Spleen (tissue), 7 donors: ENCODE measurements around the gene TRPM5.

Experiments
- POLR2A ChIP-seq, 3 donors: fragments of 450-650 bp; IDR thresholded peaks; one replicate each; pipeline ENCODE4 v1.5.1; 2017; ENCODE audit warnings: antibody characterized with exemption in 3 of 3, mild to moderate bottlenecking in 1 of 3
- TF ChIP-seq, protein P1 (sequence below), 11 experiments: fragments of 200-600 bp in 7 of 11; fragments of 450-650 bp in 4 of 11; sonication (generic) in 4 of 11; IDR thresholded peaks in 8 of 11; conservative IDR thresholded peaks in 3 of 11; 1 replicate in 7 of 11; 2 replicates in 4 of 11; pipeline versions ENCODE4 v1.4.0 to v1.8.0; 2016 to 2021; ENCODE audit warnings: antibody characterized with exemption in 11 of 11, inconsistent platforms in 4 of 11, mild to moderate bottlenecking in 1 of 11
- donor health status: DM: no; HTN: no; CAD: no; lungs with moderate emphysema.
- donor health status: DM: no; HTN: no; CAD: no.
- donor health status: DM: no; HTN: no; CAD: no.

DNA sequence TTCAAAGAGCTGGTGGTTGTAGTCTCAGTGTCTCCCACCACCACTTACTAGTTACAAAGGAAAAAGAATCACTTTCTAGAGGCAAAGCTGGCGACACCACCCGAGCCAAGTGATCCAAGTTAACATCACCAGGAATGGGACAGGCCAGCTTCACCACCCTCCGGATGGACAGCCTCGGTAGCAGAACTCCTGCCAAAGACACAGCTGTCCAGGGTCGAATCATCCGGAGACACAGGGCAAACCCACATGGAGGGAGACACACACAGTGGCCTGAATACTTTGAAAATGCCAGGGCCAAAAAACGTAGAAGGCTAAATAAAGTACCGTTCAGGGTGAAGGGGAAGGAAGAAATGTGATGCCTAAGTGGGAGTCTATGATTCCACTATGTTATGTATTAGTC is 33.6 kb upstream of the TRPM5 start:
- TF ChIP-seq, protein P1, sequence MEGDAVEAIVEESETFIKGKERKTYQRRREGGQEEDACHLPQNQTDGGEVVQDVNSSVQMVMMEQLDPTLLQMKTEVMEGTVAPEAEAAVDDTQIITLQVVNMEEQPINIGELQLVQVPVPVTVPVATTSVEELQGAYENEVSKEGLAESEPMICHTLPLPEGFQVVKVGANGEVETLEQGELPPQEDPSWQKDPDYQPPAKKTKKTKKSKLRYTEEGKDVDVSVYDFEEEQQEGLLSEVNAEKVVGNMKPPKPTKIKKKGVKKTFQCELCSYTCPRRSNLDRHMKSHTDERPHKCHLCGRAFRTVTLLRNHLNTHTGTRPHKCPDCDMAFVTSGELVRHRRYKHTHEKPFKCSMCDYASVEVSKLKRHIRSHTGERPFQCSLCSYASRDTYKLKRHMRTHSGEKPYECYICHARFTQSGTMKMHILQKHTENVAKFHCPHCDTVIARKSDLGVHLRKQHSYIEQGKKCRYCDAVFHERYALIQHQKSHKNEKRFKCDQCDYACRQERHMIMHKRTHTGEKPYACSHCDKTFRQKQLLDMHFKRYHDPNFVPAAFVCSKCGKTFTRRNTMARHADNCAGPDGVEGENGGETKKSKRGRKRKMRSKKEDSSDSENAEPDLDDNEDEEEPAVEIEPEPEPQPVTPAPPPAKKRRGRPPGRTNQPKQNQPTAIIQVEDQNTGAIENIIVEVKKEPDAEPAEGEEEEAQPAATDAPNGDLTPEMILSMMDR (IDR thresholded peaks at IDR 0.05 in 8 of 11, conservative IDR thresholded peaks at IDR 0.05 in 3 of 11) = no peak
- TF ChIP-seq POLR2A (IDR thresholded peaks at IDR 0.05) = no peak
